Left ventricle myocardium inferior (tissue), 1 donor: ENCODE measurements around the gene RYR1. TPM values are rescaled to one million over a fixed set of nuclear protein-coding genes. Genes with fewer than 3 reads are reported as not detected.
"Not testable (repeated sequence)": the region's sequence is repeated elsewhere in the genome, so short reads cannot be mapped to it uniquely, and the experiment has no call there.

ENCODE experiments used
- DNase-seq: peaks from one replicate; pipeline ENCODE4 v3.0.0-alpha.2; 2020
- H3K27ac ChIP-seq: fragments of 200-600 bp; replicated peaks from 2 replicates; pipeline ENCODE4 v1.8.0; 2021
- H3K27me3 ChIP-seq: fragments of 200-600 bp; 2 replicates; pipeline ENCODE4 v1.8.0; 2021; ENCODE audit warnings: low read depth
- H3K36me3 ChIP-seq: fragments of 200-600 bp; 2 replicates; pipeline ENCODE4 v1.8.0; 2021
- H3K4me1 ChIP-seq: fragments of 200-600 bp; 2 replicates; pipeline ENCODE4 v1.8.0; 2021
- H3K4me3 ChIP-seq: fragments of 200-600 bp; 2 replicates; pipeline ENCODE4 v1.8.0; 2021; ENCODE audit warnings: mild to moderate bottlenecking, moderate library complexity
- H3K9me3 ChIP-seq: fragments of 200-600 bp; replicated peaks from 2 replicates; pipeline ENCODE4 v1.8.0; 2021
- intact Hi-C: fragments of 100-400 bp; cut with micrococcal nuclease; formaldehyde crosslinking; loops from one replicate; pipeline ENCODE4 v1.11.0; 2022
- total RNA-seq: library from RNA; stranded (reverse); fragmentation: NEBNext Ultra II Directional; extraction: Animal tissue kit (Norgen Biotek cat#: 25700); gene quantifications from one replicate; pipeline ENCODE4 v1.2.1, GENCODE V29; 2021
- TF ChIP-seq, protein P1 (sequence below): fragments of 200-600 bp; IDR thresholded peaks from 2 replicates; pipeline ENCODE4 v1.8.0; 2021; ENCODE audit warnings: antibody characterized with exemption, mild to moderate bottlenecking, borderline replicate concordance
- donor health status: DM: no; HTN: yes; CAD: no; lungs with severe emphysema.

Gene RYR1
- total RNA-seq, 1 donor from 2014 or later: 0.74 TPM

DNA sequence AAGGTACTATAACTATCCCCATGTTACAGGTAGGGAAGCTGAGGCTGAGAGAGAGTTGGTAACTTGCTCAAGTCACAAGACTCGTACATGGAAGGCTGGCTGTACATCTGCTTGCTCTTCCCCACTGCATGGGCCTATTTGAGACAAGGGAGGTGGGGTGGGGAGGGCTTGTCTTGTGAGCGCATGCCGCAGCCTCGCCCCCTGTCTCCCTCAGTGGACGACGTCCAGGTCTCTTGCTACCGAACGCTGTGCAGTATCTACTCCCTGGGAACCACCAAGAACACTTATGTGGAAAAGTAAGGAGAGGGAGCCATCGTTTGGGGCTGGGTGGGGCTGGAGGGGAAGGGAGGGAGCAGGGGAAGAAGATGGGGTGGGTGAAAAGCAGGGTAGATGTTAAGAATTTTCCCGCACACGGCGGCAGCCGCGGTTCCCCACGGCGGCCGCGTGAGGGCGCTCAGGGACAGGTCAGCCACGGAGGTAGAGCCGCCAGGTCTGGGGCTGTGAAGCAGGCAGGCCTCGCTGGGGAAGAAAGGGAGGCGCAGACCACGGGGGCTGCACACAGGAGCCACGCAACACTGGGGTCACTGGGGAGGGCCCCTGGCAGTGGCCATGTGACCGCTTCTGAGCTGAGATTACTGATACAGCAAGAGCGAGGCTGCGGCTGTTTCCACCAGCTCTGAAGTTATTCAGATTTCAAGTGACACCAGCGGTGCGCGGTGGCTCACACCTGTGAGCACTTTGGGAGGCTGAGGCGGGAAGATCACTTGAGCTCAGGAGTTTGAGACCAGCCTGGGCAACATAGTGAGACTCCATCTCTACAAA, 81.5 kb downstream of the RYR1 start:
- peaks cover 6% of the 10 kb centered on the region for H3K4me1 ChIP-seq
- intact Hi-C loops: no loop called here
- peaks cover 49% of the 10 kb centered on the region for H3K27me3 ChIP-seq
- TF ChIP-seq, protein P1, sequence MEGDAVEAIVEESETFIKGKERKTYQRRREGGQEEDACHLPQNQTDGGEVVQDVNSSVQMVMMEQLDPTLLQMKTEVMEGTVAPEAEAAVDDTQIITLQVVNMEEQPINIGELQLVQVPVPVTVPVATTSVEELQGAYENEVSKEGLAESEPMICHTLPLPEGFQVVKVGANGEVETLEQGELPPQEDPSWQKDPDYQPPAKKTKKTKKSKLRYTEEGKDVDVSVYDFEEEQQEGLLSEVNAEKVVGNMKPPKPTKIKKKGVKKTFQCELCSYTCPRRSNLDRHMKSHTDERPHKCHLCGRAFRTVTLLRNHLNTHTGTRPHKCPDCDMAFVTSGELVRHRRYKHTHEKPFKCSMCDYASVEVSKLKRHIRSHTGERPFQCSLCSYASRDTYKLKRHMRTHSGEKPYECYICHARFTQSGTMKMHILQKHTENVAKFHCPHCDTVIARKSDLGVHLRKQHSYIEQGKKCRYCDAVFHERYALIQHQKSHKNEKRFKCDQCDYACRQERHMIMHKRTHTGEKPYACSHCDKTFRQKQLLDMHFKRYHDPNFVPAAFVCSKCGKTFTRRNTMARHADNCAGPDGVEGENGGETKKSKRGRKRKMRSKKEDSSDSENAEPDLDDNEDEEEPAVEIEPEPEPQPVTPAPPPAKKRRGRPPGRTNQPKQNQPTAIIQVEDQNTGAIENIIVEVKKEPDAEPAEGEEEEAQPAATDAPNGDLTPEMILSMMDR: peak; percentile 90
- H3K36me3 ChIP-seq: no peaks in the 10 kb centered on the region
- H3K27ac ChIP-seq: no peak overlapping the region
- H3K9me3 ChIP-seq: no peaks in the 10 kb centered on the region
- peak; percentile 42 for DNase-seq
- peak overlapping the region; percentile 19 for H3K4me3 ChIP-seq

DNA sequence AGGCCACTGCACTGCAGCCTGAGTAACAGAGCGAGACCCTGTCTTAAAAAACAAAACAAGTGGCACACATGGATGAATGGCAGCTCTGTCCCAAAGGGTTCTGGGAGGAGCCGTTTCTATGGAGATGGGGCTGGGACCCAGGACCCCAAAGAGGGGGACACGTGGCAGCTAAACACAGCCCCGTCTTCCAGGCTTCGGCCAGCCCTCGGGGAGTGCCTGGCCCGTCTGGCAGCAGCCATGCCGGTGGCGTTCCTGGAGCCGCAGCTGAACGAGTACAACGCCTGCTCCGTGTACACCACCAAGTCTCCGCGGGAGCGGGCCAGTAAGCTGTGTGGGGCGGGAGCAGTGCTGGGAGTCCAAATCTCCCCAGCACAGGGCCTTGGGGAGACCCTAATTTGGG, 82.4 kb downstream of the RYR1 start:
- H3K27me3 ChIP-seq: peaks cover 41% of the 10 kb centered on the region
- intact Hi-C loops: no loop called here
- DNase-seq: no peak
- TF ChIP-seq, protein P1: no peak
- peaks cover 6% of the 10 kb centered on the region for H3K4me1 ChIP-seq
- no peak overlapping the region for H3K27ac ChIP-seq
- no peak overlapping the region for H3K4me3 ChIP-seq
- no peaks in the 10 kb centered on the region for H3K36me3 ChIP-seq
- H3K9me3 ChIP-seq: no peaks in the 10 kb centered on the region

DNA sequence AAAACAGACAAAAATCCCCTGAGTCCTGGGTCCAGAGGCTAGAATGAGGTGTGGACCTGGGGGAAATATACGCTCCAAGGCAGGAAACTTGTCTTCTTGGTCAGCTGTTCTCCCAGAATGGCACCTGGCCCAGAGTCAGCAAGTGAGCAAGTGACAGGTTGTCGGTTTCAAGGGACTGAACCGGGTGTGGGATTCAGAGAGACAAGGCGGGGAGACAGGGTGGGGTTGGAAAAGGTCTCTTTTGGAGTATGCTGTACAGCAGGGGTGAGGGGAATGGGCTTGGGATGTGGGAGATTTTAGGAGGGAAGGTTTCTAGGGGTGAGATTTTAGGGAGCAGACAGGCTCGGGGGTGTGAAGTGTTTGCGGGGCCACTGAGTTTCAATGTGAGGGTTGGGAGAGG, 83.3 kb downstream of the RYR1 start:
- H3K27ac ChIP-seq: no peak overlapping the region
- TF ChIP-seq, protein P1: no peak
- H3K4me1 ChIP-seq: peaks cover 6% of the 10 kb centered on the region
- DNase-seq: no peak
- no peaks in the 10 kb centered on the region for H3K9me3 ChIP-seq
- H3K27me3 ChIP-seq: peaks cover 32% of the 10 kb centered on the region
- intact Hi-C loops: no loop called here
- no peak overlapping the region for H3K4me3 ChIP-seq
- no peaks in the 10 kb centered on the region for H3K36me3 ChIP-seq

DNA sequence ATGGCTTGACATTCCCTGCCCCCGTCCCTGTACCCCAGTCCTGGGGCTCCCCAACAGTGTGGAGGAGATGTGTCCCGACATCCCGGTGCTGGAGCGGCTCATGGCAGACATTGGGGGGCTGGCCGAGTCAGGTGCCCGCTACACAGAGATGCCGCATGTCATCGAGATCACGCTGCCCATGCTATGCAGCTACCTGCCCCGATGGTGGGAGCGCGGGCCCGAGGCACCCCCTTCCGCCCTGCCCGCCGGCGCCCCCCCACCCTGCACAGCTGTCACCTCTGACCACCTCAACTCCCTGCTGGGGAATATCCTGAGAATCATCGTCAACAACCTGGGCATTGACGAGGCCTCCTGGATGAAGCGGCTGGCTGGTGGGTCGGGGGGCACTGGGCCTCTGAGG, 83.8 kb downstream of the RYR1 start:
- H3K27ac ChIP-seq: no peak overlapping the region
- H3K9me3 ChIP-seq: no peaks in the 10 kb centered on the region
- no peak overlapping the region for H3K4me3 ChIP-seq
- H3K36me3 ChIP-seq: no peaks in the 10 kb centered on the region
- DNase-seq: no peak
- H3K4me1 ChIP-seq: peaks cover 6% of the 10 kb centered on the region
- TF ChIP-seq, protein P1: no peak
- H3K27me3 ChIP-seq: peaks cover 26% of the 10 kb centered on the region
- intact Hi-C loops: no loop called here

DNA sequence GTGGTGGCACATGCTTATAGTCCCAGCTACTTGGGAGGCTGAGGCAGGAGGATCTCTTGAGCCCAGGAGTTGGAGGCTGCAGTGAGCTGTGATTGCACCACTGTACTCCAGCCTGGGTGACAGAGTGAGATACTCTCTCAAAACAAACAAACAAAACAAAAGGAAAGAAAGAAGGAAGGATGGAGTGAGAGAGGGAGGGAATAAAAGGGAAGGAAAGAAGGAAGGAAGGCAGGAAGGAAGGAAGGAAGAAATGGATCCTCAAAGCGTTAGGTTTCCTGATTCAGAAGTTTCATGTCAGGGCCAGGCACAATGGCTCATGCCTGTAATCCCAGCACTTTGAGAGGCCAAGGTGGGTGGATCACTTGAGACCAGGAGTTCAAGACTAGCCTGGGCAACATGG, 84.5 kb downstream of the RYR1 start:
- H3K27me3 ChIP-seq: peaks cover 20% of the 10 kb centered on the region
- DNase-seq, H3K4me3 ChIP-seq, intact Hi-C loops, H3K27ac ChIP-seq, H3K36me3 ChIP-seq, H3K4me1 ChIP-seq, H3K9me3 ChIP-seq: not testable (repeated sequence)

DNA sequence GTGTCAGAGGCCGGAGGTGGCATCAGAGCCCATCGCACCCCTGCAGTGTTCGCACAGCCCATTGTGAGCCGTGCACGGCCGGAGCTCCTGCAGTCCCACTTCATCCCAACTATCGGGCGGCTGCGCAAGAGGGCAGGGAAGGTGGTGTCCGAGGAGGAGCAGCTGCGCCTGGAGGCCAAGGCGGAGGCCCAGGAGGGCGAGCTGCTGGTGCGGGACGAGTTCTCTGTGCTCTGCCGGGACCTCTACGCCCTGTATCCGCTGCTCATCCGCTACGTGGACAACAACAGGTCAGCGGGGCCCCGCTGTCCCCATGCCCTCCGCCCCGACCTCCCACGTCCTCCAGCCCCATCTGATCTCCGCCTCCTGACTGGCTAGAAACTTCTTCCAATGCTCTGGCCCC, 85.7 kb downstream of the RYR1 start:
- Histone ChIP-seq H3K4me3 (no peak overlapping the region), H3K4me1 (peaks cover 6% of the 10 kb centered on the region), H3K27ac (no peak overlapping the region), H3K9me3 (no peaks in the 10 kb centered on the region), H3K36me3 (no peaks in the 10 kb centered on the region), H3K27me3 (peaks cover 16% of the 10 kb centered on the region)
- intact Hi-C loops: no loop called here
- DNase-seq: no peak
- TF ChIP-seq, protein P1: no peak
